HL-60 (cell line): ENCODE results near the gene IL1RAPL2.

Experiments
- SPI1 ChIP-seq: IDR thresholded peaks from 2 replicates; pipeline ENCODE4 v1.6.1; 2012; ENCODE audit warnings: low read depth, mild to moderate bottlenecking, borderline replicate concordance
- TF ChIP-seq, protein P1 (sequence below): IDR thresholded peaks from 2 replicates; pipeline ENCODE4 v1.6.1; 2012; ENCODE audit warnings: low read depth; ENCODE audit not compliant: insufficient replicate concordance
- TF ChIP-seq, protein P2 (sequence below): IDR thresholded peaks from one replicate; pipeline ENCODE4 v1.5.1; 2011; ENCODE audit warnings: low read length, control low read depth, inconsistent platforms; ENCODE audit not compliant: insufficient read depth

DNA sequence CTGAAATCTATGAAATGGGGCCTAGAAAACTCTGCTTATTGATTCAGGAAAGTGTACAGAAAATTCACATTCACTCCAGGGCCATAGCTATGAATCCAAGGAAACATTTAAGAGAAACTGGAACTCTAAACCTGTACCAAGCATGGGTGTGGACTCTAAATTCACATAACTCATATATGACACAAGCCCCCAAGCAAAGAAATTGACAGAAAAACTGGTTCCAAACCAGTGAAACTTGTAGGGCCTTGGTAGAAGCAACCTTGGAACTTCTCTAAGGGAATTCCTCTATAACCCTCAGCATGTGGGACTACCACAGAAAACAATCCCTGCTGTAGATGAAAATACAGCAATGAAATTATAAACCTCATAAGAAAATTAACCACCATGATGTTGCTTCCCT lies 1149.7 kb downstream of the IL1RAPL2 start:
- TF ChIP-seq, protein P1, sequence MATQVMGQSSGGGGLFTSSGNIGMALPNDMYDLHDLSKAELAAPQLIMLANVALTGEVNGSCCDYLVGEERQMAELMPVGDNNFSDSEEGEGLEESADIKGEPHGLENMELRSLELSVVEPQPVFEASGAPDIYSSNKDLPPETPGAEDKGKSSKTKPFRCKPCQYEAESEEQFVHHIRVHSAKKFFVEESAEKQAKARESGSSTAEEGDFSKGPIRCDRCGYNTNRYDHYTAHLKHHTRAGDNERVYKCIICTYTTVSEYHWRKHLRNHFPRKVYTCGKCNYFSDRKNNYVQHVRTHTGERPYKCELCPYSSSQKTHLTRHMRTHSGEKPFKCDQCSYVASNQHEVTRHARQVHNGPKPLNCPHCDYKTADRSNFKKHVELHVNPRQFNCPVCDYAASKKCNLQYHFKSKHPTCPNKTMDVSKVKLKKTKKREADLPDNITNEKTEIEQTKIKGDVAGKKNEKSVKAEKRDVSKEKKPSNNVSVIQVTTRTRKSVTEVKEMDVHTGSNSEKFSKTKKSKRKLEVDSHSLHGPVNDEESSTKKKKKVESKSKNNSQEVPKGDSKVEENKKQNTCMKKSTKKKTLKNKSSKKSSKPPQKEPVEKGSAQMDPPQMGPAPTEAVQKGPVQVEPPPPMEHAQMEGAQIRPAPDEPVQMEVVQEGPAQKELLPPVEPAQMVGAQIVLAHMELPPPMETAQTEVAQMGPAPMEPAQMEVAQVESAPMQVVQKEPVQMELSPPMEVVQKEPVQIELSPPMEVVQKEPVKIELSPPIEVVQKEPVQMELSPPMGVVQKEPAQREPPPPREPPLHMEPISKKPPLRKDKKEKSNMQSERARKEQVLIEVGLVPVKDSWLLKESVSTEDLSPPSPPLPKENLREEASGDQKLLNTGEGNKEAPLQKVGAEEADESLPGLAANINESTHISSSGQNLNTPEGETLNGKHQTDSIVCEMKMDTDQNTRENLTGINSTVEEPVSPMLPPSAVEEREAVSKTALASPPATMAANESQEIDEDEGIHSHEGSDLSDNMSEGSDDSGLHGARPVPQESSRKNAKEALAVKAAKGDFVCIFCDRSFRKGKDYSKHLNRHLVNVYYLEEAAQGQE = no peak
- TF ChIP-seq SPI1 = no peak
- TF ChIP-seq, protein P2, sequence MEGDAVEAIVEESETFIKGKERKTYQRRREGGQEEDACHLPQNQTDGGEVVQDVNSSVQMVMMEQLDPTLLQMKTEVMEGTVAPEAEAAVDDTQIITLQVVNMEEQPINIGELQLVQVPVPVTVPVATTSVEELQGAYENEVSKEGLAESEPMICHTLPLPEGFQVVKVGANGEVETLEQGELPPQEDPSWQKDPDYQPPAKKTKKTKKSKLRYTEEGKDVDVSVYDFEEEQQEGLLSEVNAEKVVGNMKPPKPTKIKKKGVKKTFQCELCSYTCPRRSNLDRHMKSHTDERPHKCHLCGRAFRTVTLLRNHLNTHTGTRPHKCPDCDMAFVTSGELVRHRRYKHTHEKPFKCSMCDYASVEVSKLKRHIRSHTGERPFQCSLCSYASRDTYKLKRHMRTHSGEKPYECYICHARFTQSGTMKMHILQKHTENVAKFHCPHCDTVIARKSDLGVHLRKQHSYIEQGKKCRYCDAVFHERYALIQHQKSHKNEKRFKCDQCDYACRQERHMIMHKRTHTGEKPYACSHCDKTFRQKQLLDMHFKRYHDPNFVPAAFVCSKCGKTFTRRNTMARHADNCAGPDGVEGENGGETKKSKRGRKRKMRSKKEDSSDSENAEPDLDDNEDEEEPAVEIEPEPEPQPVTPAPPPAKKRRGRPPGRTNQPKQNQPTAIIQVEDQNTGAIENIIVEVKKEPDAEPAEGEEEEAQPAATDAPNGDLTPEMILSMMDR = no peak
